HG03139 (cell line): ENCODE data around the gene HIVEP1.

Source experiments
- ATAC-seq: cut with Tn5 transposase; IDR thresholded peaks from one replicate; pipeline ENCODE4 v1.9.1; 2021; ENCODE audit not compliant: unreplicated experiment

Gene HIVEP1

GRCh38 chr6:11992086-11992485, 20.0 kb upstream of the HIVEP1 start:
- no peak for ATAC-seq

GRCh38 chr6:11994875-11995461, 17.1 kb upstream of the HIVEP1 start:
- no peak for ATAC-seq

- no peak for ATAC-seq
These were observed 15.4 kb upstream of the HIVEP1 start for GRCh38 chr6:11996751-11997150.

GRCh38 chr6:11999246-11999645, 12.9 kb upstream of the HIVEP1 start:
- ATAC-seq: no peak

- ATAC-seq: no peak
These were observed 11.9 kb upstream of the HIVEP1 start for GRCh38 chr6:12000174-12000573.

GRCh38 chr6:12001004-12001705, 11.0 kb upstream of the HIVEP1 start:
- no peak for ATAC-seq

- no peak for ATAC-seq
These were observed 10.2 kb upstream of the HIVEP1 start for GRCh38 chr6:12001706-12002435.

GRCh38 chr6:12007473-12007872, 4.6 kb upstream of the HIVEP1 start:
- no peak for ATAC-seq

- no peak for ATAC-seq
These were observed 4.2 kb upstream of the HIVEP1 start for GRCh38 chr6:12007887-12008286.

GRCh38 chr6:12008366-12009179, 3.5 kb upstream of the HIVEP1 start:
- no peak for ATAC-seq

GRCh38 chr6:12009180-12009685, 2.9 kb upstream of the HIVEP1 start:
- no peak for ATAC-seq

- no peak for ATAC-seq
These were observed 2.1 kb upstream of the HIVEP1 start for GRCh38 chr6:12009876-12010634.

- ATAC-seq: peak; percentile 24
These were observed 1.4 kb upstream of the HIVEP1 start for GRCh38 chr6:12010635-12011275.

- peak; percentile 60 for ATAC-seq
These were observed 655 bp upstream of the HIVEP1 start for GRCh38 chr6:12011276-12012037.

- ATAC-seq: no peak
These were observed 620 bp downstream of the HIVEP1 start for GRCh38 chr6:12012558-12013306.

GRCh38 chr6:12013307-12013719, 1.2 kb downstream of the HIVEP1 start:
- ATAC-seq: no peak

GRCh38 chr6:12014027-12014872, 2.1 kb downstream of the HIVEP1 start:
- ATAC-seq: no peak

- no peak for ATAC-seq
These were observed 2.7 kb downstream of the HIVEP1 start for GRCh38 chr6:12014873-12015149.
